GM12878 (cell line): ENCODE data around the gene WDR64. TPM values are rescaled to one million over a fixed set of nuclear protein-coding genes. Genes with fewer than 3 reads are reported as not detected.
"Not testable (repeated sequence)": the region's sequence is repeated elsewhere in the genome, so short reads cannot be mapped to it uniquely, and the experiment has no call there.

Experiments used
- ATAC-seq: fragments of 200-7000 bp; cut with Tn5 transposase; 3 replicates; pipeline ENCODE4 v1.9.1; 2020; ENCODE audit warnings: mild to moderate bottlenecking, moderate library complexity
- BruUV-seq: library from RNA; stranded (reverse); fragments of 400-500 nt; replicated peaks from 2 replicates; lab custom pipeline; 2021; lab: Mats Ljungman, UMichigan
- CTCF ChIA-PET: fragments of 300-600 bp; sonication (Branson Sonifier 250); formaldehyde crosslinking; extraction: SDS; loops from one replicate; lab custom pipeline; 2021; ENCODE audit warnings: inconsistent platforms; lab: Yijun Ruan, JAX
- POLR2A ChIA-PET: fragments of 350-600 bp; formaldehyde crosslinking; extraction: SDS; loops from one replicate; lab custom pipeline; 2021; ENCODE audit warnings: inconsistent platforms; lab: Charles Lee
- RAD21 ChIA-PET: fragments of 300-600 bp; sonication (Branson Sonifier 250); formaldehyde crosslinking; loops from one replicate; lab custom pipeline; 2023; ENCODE audit warnings: antibody characterized with exemption; ENCODE audit not compliant: unreplicated experiment; lab: Charles Lee
- SMC1A ChIA-PET: fragments of 300-600 bp; sonication (Branson Sonifier 250); formaldehyde crosslinking; loops from one replicate; lab custom pipeline; 2023; ENCODE audit not compliant: unreplicated experiment, uncharacterized antibody; lab: Charles Lee
- DNase-seq: peaks from one replicate; pipeline ENCODE4 v3.0.0-alpha.2; 2011; ENCODE audit warnings: low read depth, low spot score
- FAIRE-seq: peaks from 3 replicates; lab custom pipeline; 2011; peaks lifted over from hg19 to GRCh38; lab: Jason Lieb, UNC
- H2AFZ ChIP-seq: 2 replicates; pipeline ENCODE4 v1.6.0; 2011; ENCODE audit warnings: low read depth, low read length, control low read depth; ENCODE audit not compliant: control insufficient read depth
- H3K27ac ChIP-seq: 2 replicates; pipeline ENCODE4 v1.5.1; 2011; ENCODE audit warnings: control low read depth; ENCODE audit not compliant: control insufficient read depth, insufficient read depth
- H3K27me3 ChIP-seq, 2 experiments: replicated peaks in 1 of 2; 2 replicates each; pipeline versions ENCODE4 v1.6.0 to v1.6.1; 2011; ENCODE audit warnings: low read length in 1 of 2; ENCODE audit not compliant: control insufficient read depth in 2 of 2, insufficient read depth in 2 of 2
- H3K36me3 ChIP-seq, 2 experiments: 2 replicates each; pipeline ENCODE4 v1.5.1; 2011; ENCODE audit warnings: low read length in 1 of 2; ENCODE audit not compliant: control insufficient read depth in 2 of 2, insufficient read depth in 2 of 2
- H3K4me1 ChIP-seq: 2 replicates; pipeline ENCODE4 v1.6.1; 2011; ENCODE audit warnings: mild to moderate bottlenecking, low read length, moderate library complexity, mixed read lengths; ENCODE audit not compliant: control insufficient read depth, insufficient read depth
- H3K4me2 ChIP-seq: 2 replicates; pipeline ENCODE4 v1.6.0; 2011; ENCODE audit warnings: control low read depth; ENCODE audit not compliant: control insufficient read depth, insufficient read depth
- H3K4me3 ChIP-seq: fragments of 200-600 bp; sonication (generic); 2 replicates; pipeline ENCODE4 v1.5.1; 2016
- H3K79me2 ChIP-seq: 2 replicates; pipeline ENCODE4 v1.6.0; 2011; ENCODE audit warnings: low read length; ENCODE audit not compliant: control insufficient read depth, insufficient read depth
- H3K9ac ChIP-seq: 2 replicates; pipeline ENCODE4 v1.8.0; 2011; ENCODE audit warnings: low read length, control low read depth, mixed read lengths; ENCODE audit not compliant: control insufficient read depth, insufficient read depth
- H3K9me3 ChIP-seq: replicated peaks from 3 replicates; pipeline ENCODE4 v1.5.1; 2011; ENCODE audit warnings: mild to moderate bottlenecking, low read length; ENCODE audit not compliant: control insufficient read depth, insufficient read depth
- H4K20me1 ChIP-seq: 2 replicates; pipeline ENCODE4 v1.6.0; 2011; ENCODE audit not compliant: control insufficient read depth, insufficient read depth
- ASH2L ChIP-seq: fragments of 300-600, 200-600 bp; sonication (generic); IDR thresholded peaks from 2 replicates; pipeline ENCODE4 v1.6.1; 2017; ENCODE audit warnings: low read depth, mild to moderate bottlenecking, borderline replicate concordance
- NRF1 ChIP-seq: conservative IDR thresholded peaks from 2 replicates; pipeline ENCODE4 v1.6.1; 2011; ENCODE audit warnings: mild to moderate bottlenecking, low read depth, low read length, improper control_type of control experiment
- PBX3 ChIP-seq: IDR thresholded peaks from 2 replicates; pipeline ENCODE4 v1.6.1; 2011; ENCODE audit warnings: mild to moderate bottlenecking, low read depth, low read length, moderate library complexity; ENCODE audit not compliant: insufficient replicate concordance
- POLR2AphosphoS2 ChIP-seq: IDR thresholded peaks from 2 replicates; pipeline ENCODE4 v1.6.1; 2011; ENCODE audit warnings: low read depth, mild to moderate bottlenecking, low read length, improper control_type of control experiment, moderate library complexity
- SMC3 ChIP-seq: IDR thresholded peaks from 2 replicates; pipeline ENCODE4 v1.6.1; 2011; ENCODE audit warnings: low read length, improper control_type of control experiment, borderline replicate concordance
- WGBS: methylation state at CpG from one replicate; pipeline ENCODE4 v1.1.6; 2016; ENCODE audit warnings: low lambda C conversion rate; ENCODE audit not compliant: insufficient replicate concordance, insufficient coverage; ENCODE audit errors: missing lambda C conversion rate; 5-methylcytosine and 5-hydroxymethylcytosine counted together
- in situ Hi-C: fragments of 300-500 bp; cut with MboI; formaldehyde crosslinking; loops from 9 replicates; pipeline ENCODE4 v1.14.3; 2018; ENCODE audit warnings: mixed read lengths
- intact Hi-C: fragments of 100-400 bp; cut with micrococcal nuclease; formaldehyde crosslinking; loops from one replicate; pipeline ENCODE4 v1.14.2; 2022; ENCODE audit not compliant: unreplicated experiment
- polyA plus RNA-seq, 11 experiments: library from polyadenylated mRNA; depleted of rRNA in 4 of 11; unstranded in 6 of 11; stranded (reverse) in 5 of 11; fragments of >200 nt; fragmentation: Nextera tagmentation in 4 of 11; fragmentation: Illumina TruSeq in 1 of 11; extraction: Ambion mirVana in 4 of 11; extraction: Trizol in 1 of 11; gene quantifications; 1 replicate in 1 of 11; 2 replicates in 10 of 11; pipeline versions ENCODE4 v1.2.1 to v1.2.3, GENCODE V29; 2011 to 2016; ENCODE audit warnings: inconsistent platforms in 2 of 11, missing spikeins in 2 of 11, low read depth in 1 of 11
- total RNA-seq, 4 experiments: library from RNA; depleted of rRNA in 3 of 4; stranded (reverse); fragments of >200 nt in 3 of 4; fragmentation: Illumina TruSeq in 1 of 4; extraction: Trizol in 1 of 4; gene quantifications; 2 replicates each; pipeline versions ENCODE4 v1.2.1 to v1.2.3, GENCODE V29; 2013 to 2021

Gene WDR64
- total and polyA plus RNA-seq, 10 of the 15 experiments (the other 5 are each of a cell fraction or from before 2014, with no cell fraction given): 0.01 TPM; not detected in 9

GRCh38 chr1:241800640-241801039, 148.6 kb downstream of the WDR64 start:
- Histone ChIP-seq H3K9ac (no peak overlapping the region), H3K79me2 (no peaks in the 10 kb centered on the region), H2AFZ (no peak overlapping the region), H3K27me3 (no peaks in the 10 kb centered on the region), H3K36me3 (no peaks in the 10 kb centered on the region), H3K4me1 (no peaks in the 10 kb centered on the region), H3K9me3 (no peaks in the 10 kb centered on the region), H3K27ac (no peak overlapping the region), H4K20me1 (no peaks in the 10 kb centered on the region), H3K4me2 (no peak overlapping the region), H3K4me3 (no peak overlapping the region)
- WGBS: 32% methylated on average over 3 of the region's 3 CpGs
- in situ Hi-C loops (no loop called here), intact Hi-C loops (no loop called here)
- no TSS peak for BruUV-seq
- ATAC-seq (no peak), FAIRE-seq (no peak), DNase-seq (no peak)
- ChIA-PET RAD21 (no interaction called here), POLR2A (no interaction called here), CTCF (interaction anchor here (0.6 kb wide), 1 partner anchor 665 kb away, joined by 3 read pairs; no protein-coding TSS in a partner anchor), SMC1A (no interaction called here)
- no peak for TF ChIP-seq PBX3
- no peak for TF ChIP-seq NRF1
- no peak for TF ChIP-seq ASH2L
- no peak for TF ChIP-seq POLR2AphosphoS2

- BruUV-seq: no TSS peak
- SMC1A ChIA-PET: no interaction called here
- Histone ChIP-seq H4K20me1 (no peaks in the 10 kb centered on the region), H3K79me2 (no peaks in the 10 kb centered on the region), H3K4me3 (no peak overlapping the region), H3K27me3 (no peaks in the 10 kb centered on the region), H3K9ac (no peak overlapping the region), H3K36me3 (no peaks in the 10 kb centered on the region), H2AFZ (no peak overlapping the region)
- no peak for DNase-seq
- WGBS: 63% methylated on average over 3 of the region's 3 CpGs
- POLR2A ChIA-PET: no interaction called here
- CTCF ChIA-PET: no interaction called here
- in situ Hi-C loops: no loop called here
- intact Hi-C loops: no loop called here
- ATAC-seq: no peak
- no peak for TF ChIP-seq SMC3
- TF ChIP-seq, all 136 proteins: peak for 0
- Histone ChIP-seq H3K4me1 (no peaks in the 10 kb centered on the region), H3K27ac (no peak overlapping the region), H3K4me2 (no peak overlapping the region), H3K9me3 (no peaks in the 10 kb centered on the region)
- FAIRE-seq: no peak
- RAD21 ChIA-PET: no interaction called here
These were observed 150.8 kb downstream of the WDR64 start for GRCh38 chr1:241802863-241803262.

- H3K79me2 ChIP-seq, H3K4me3 ChIP-seq, H3K27ac ChIP-seq, H3K36me3 ChIP-seq, H3K9ac ChIP-seq, H3K4me2 ChIP-seq, FAIRE-seq, CTCF ChIA-PET, H2AFZ ChIP-seq, BruUV-seq, intact Hi-C loops, DNase-seq, H4K20me1 ChIP-seq, in situ Hi-C loops, SMC1A ChIA-PET, H3K27me3 ChIP-seq, RAD21 ChIA-PET, ATAC-seq, H3K9me3 ChIP-seq, H3K4me1 ChIP-seq: not testable (repeated sequence)
- POLR2A ChIA-PET: interaction anchor here (0.7 kb wide), 1 partner anchor 319 kb away, joined by 7 read pairs; no protein-coding TSS in a partner anchor
- 17% methylated on average over 4 of the region's 4 CpGs for WGBS
These were observed 152.6 kb downstream of the WDR64 start for GRCh38 chr1:241804706-241805105.
